ENCODE data around the gene RNASE8.

RNASE8 gene

GRCh38 chr14:21025371-21026273 is 32.0 kb upstream of the RNASE8 start:
- DNase-seq (ENCODE audit: extremely low read depth, insufficient read length), result no peak
- Histone ChIP-seq H3K4me3 (replicated peaks; ENCODE audit: low read depth, low read length) (no peak overlapping the region), H3K27me3 (replicated peaks; ENCODE audit: control insufficient read depth, insufficient read depth, low read length) (peaks cover 7% of the 10 kb centered on the region), H3K36me3 (ENCODE audit: control insufficient read depth, insufficient read depth, low read length) (no peaks in the 10 kb centered on the region)
- no peak for TF ChIP-seq CTCF (IDR thresholded peaks at IDR 0.05; ENCODE audit: insufficient read depth, low read length, poor library complexity, severe bottlenecking)

GRCh38 chr14:21026274-21026987 is 31.2 kb upstream of the RNASE8 start:
- Histone ChIP-seq H3K27me3 (replicated peaks; ENCODE audit: control insufficient read depth, insufficient read depth, low read length) (peaks cover 7% of the 10 kb centered on the region), H3K4me3 (replicated peaks; ENCODE audit: low read depth, low read length) (no peak overlapping the region), H3K36me3 (ENCODE audit: control insufficient read depth, insufficient read depth, low read length) (no peaks in the 10 kb centered on the region)
- TF ChIP-seq CTCF (IDR thresholded peaks at IDR 0.05; ENCODE audit: insufficient read depth, low read length, poor library complexity, severe bottlenecking), result no peak
- DNase-seq (ENCODE audit: extremely low read depth, insufficient read length), result no peak

GRCh38 chr14:21026988-21027315 is 30.7 kb upstream of the RNASE8 start:
- no peak overlapping the region for H3K4me3 ChIP-seq (replicated peaks; ENCODE audit: low read depth, low read length)
- H3K36me3 ChIP-seq (ENCODE audit: control insufficient read depth, insufficient read depth, low read length), result no peaks in the 10 kb centered on the region
- DNase-seq (ENCODE audit: extremely low read depth, insufficient read length), result no peak
- TF ChIP-seq CTCF (IDR thresholded peaks at IDR 0.05; ENCODE audit: insufficient read depth, low read length, poor library complexity, severe bottlenecking), result no peak
- peaks cover 7% of the 10 kb centered on the region for H3K27me3 ChIP-seq (replicated peaks; ENCODE audit: control insufficient read depth, insufficient read depth, low read length)

GRCh38 chr14:21029917-21030316 is 27.7 kb upstream of the RNASE8 start, which contains the start of gene TPPP2:
Gene TPPP2, plus strand, starts transcription at chr14:21030217. Its CDS starts 365 bp downstream, at chr14:21030582.
- DNase-seq (ENCODE audit: extremely low read depth, insufficient read length), result no peak
- TF ChIP-seq CTCF (IDR thresholded peaks at IDR 0.05; ENCODE audit: insufficient read depth, low read length, poor library complexity, severe bottlenecking), result no peak
- Histone ChIP-seq H3K27me3 (replicated peaks; ENCODE audit: control insufficient read depth, insufficient read depth, low read length) (peaks cover 6% of the 10 kb centered on the region; the same call in 1 of the 2 replicates), H3K36me3 (ENCODE audit: control insufficient read depth, insufficient read depth, low read length) (no peaks in the 10 kb centered on the region), H3K4me3 (replicated peaks; ENCODE audit: low read depth, low read length) (no peak within 1 kb of the TSS)

- Histone ChIP-seq H3K27me3 (replicated peaks; ENCODE audit: control insufficient read depth, insufficient read depth, low read length) (peaks cover 6% of the 10 kb centered on the region; the same call in 1 of the 2 replicates), H3K36me3 (ENCODE audit: control insufficient read depth, insufficient read depth, low read length) (no peaks in the 10 kb centered on the region), H3K4me3 (replicated peaks; ENCODE audit: low read depth, low read length) (no peak overlapping the region)
- no peak for DNase-seq (ENCODE audit: extremely low read depth, insufficient read length)
- no peak for TF ChIP-seq CTCF (IDR thresholded peaks at IDR 0.05; ENCODE audit: insufficient read depth, low read length, poor library complexity, severe bottlenecking)
These were observed 27.1 kb upstream of the RNASE8 start for GRCh38 chr14:21030531-21030930.
